ENCODE measurements around the gene TMEM266. TPM values are rescaled to one million over a fixed set of nuclear protein-coding genes. Genes with fewer than 3 reads are reported as not detected.
"Not testable (repeated sequence)": the region's sequence is repeated elsewhere in the genome, so short reads cannot be mapped to it uniquely, and the experiment has no call there.

The TMEM266 gene, protein sequence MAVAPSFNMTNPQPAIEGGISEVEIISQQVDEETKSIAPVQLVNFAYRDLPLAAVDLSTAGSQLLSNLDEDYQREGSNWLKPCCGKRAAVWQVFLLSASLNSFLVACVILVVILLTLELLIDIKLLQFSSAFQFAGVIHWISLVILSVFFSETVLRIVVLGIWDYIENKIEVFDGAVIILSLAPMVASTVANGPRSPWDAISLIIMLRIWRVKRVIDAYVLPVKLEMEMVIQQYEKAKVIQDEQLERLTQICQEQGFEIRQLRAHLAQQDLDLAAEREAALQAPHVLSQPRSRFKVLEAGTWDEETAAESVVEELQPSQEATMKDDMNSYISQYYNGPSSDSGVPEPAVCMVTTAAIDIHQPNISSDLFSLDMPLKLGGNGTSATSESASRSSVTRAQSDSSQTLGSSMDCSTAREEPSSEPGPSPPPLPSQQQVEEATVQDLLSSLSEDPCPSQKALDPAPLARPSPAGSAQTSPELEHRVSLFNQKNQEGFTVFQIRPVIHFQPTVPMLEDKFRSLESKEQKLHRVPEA
- 0.12 TPM for polyA plus RNA-seq (2013, experiment 1 of 2; ENCODE audit: insufficient read length)
- 0.12 TPM for polyA plus RNA-seq (2013, experiment 2 of 2; ENCODE audit: insufficient read length)

DNA sequence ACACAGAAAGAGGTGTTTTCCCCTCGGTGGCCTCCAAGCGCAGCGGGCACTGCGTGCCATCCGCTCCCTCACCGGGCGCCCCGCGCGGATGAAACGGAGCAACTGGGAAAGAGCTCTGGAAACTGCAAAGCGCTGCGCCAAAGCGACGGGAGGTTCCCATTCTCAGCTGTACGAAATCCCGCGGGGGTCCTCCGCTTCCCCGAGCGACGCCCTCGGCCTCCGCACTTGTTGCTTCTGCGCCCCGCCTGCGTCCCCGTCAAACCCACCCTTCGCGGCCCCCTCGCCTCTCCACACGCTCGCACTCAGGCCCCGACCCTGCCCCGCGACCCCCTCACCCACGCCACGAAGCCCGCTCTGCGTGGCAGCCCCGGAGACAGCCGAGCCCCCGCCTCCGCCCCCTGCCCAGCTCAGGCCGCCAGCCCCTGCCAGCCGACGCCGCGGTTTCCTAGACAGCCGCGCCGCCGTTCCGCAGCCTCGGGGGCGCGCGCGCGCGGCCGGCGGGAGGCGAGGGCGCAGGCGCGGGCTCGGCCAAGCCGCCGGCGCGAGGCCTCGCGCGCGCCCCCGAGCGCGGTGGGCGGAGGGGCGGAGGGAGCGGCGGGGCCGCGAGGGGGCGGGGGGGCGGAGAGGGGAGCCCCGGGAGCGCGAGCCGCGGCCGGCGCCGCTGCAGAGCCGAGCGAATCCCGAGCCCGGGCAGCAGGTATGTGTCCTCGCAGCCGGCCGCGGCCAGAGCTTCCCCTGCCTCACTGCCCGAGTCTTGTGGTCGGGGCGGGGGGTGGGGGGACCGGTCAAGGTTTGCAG is at the start of gene TMEM266:
TSS of gene TMEM266 (plus strand) at position 666 of the 798 bp plus-strand sequence. CDS start 74,279 bp downstream, outside the sequence.
- peak; percentile 27 for DNase-seq

DNA sequence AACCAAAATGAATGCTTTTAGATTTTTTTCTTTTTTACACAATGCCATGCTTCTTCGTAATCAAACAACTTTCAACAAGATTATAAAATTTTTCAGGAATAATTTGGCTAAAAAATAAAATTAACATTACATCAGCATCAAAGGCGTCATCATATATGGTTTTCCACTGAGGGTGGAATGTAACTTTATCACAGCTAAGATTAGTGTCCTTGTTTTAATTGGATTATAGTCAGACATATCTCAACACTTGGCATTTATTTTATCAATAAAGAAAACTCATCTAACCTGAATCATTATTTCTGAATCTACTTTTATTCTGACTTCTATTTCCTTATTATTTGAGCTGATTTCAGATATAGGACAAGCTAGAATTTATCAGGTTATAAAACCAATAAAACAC is 49.2 kb upstream of the TMEM266 start:
- no peak for DNase-seq

DNA sequence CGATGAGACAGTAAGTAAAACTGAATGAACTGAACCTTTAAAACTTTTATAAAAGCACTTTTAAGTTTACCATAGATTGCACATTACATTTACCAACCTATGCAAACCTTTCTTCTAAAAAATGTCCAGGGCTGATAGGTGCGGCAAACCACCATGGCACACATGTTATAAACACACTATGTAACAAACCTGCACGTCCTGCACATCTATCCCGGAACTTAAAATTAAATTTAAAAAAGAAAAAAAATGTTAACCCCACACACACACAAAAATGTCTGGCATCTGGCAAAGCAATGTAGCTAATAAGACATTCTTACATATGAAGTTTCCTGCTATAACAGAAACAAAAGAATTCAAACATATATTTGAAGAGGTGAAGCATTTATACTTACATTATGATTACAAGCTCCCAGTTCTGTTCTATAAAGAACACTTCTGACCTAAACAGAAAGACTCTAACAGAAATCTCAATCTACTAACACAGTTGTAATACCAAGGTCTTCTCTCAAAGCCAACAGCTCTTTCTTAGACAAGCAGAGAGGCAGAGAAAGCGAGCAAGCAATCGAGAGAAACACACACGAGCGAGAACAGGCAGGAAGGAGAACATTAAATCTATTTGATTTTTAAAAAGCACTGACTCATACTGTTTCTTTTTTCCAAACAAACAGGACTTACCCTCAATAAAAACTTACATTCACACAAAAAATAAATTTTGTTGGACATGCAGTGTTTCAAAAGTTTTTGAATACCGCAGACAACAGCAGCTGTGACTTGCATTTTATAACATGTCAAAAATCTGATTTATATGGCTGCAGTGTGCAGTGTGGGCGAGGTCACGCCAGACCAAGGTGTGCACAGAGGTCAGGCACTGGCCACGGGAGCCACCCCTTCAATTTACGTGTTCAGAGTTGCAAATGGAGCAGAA is 47.9 kb upstream of the TMEM266 start, which contains the start of gene NRG4:
TSS of gene NRG4 (minus strand) at position 798 of the 925 bp plus-strand sequence. CDS start 1,194 bp downstream, outside the sequence.
- peak; percentile 5 for DNase-seq

DNA sequence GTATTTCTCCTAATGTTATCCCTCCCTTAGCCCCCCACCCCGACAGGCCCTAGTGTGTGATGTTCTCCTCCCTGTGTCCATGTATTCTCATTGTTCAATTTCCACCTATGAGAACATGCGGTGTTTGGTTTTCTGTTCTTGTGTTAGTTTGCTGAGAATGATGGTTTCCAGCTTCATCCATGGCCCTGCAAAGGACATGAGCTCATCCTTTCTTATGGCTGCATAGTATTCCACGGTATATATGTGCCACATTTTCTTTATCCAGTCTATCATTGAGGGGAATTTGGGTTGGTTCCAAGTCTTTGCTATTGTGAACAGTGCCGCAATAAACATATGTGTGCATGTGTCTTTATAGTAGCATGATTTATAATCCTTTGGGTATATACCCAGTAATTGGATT is 46.3 kb upstream of the TMEM266 start:
- not testable (repeated sequence) for DNase-seq

DNA sequence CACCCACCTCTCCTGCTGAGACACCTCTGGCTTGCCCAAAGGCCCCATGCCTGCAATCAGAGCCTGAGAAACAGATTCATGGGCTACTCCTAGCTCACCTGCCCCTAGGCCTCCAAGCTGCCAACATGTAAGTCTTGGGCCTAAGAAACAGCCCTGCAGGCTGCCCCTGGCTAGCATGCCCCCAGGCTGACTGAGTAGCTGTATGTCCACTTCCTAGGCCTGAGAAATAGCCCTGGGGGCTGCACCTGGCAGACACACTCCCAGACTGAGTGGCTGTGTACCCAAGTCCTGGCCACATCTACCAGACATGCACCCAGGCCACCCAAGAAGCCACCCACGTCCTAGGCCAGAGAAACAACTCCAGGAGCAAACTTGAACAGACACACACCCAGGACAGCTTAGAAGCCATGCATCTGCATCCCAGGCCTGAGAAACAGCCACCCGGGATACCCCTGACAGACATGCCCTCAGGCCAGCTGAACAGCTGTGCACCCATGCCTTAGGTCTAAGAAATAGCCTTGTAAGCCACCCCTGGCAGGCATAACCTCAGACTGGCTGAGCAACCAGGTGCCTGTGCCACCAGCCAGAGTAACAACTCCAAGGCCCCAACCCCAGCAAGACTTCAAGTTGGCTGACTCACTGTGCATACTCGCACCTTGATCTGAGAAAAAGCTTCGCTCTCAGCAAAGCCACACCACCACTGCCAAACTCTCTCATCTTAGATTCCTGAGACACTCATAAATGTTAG is 35.6 kb upstream of the TMEM266 start:
- DNase-seq, result no peak

DNA sequence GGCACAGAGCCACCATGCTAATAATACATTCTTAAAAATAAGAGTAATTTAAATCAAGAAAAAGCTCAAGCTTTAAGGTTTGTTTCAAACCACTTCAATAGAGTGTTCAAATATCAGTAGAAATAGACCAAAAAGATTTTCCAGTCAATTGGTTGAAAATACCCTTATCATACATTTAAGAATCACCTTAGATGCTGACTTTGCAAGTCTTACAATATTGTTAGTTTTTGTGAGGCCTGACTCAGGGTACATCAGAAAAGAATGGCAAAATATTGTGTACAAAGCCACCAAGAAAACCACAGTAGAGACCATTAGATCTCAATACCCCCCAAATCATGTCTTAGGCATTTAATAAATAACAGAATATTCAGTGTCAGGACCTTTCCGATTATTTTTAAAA is 27.7 kb upstream of the TMEM266 start:
- no peak for DNase-seq

DNA sequence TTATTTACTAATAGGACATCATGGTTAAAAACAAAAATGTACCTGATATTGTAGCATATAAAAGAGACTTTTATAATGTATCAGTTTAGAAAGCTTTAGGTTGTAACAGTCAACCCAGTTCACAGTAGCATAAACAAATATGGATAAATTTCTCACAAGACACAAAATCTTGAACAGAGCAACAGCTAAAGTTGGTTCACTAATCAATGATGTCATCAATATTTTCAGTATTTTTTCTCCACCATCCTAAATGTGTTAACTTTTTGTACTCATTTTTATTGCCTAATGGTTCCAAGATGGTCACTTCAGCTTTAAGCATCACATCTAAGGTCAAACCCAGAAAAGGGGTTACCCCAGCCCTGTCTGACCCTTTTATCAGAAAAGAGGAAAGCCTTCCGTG is 26.3 kb upstream of the TMEM266 start:
- no peak for DNase-seq

DNA sequence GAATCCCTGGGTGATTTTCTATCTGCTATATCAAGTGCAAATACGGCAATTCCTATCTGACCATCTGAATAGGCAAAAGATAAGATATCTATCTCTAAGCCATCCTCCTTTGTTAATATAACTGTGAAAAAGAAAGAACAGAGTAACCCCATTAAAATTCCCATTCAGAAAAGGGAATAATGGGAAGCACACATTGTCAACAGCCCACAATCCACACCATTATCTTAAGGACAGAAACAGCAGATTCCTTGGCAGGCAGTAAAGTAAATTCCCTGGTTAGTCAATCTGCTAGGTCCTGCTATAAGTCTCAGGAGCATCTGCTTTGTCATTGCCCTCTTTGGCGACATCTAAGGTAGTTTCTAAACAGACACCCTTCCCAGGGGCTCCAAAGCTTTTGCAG is 25.7 kb upstream of the TMEM266 start:
- no peak for DNase-seq

DNA sequence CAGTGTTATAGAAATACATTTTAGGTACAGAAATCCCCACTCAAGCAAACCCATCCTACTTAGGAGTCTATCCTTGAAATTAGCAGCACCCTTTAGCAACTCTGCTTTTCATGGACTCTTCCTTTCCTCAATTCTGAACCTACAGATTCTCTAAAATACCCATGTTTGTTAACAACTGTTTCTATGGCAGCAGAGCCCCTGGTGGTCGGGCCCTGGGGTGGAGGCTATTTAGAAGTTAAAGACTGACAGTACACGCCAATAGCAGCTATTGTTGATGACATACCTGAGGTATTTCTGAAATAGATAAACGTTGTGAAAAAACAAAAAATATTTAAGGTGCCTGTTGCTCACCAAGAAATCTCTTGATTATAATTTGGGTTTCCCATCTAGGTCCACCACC is 24.2 kb upstream of the TMEM266 start:
- no peak for DNase-seq

DNA sequence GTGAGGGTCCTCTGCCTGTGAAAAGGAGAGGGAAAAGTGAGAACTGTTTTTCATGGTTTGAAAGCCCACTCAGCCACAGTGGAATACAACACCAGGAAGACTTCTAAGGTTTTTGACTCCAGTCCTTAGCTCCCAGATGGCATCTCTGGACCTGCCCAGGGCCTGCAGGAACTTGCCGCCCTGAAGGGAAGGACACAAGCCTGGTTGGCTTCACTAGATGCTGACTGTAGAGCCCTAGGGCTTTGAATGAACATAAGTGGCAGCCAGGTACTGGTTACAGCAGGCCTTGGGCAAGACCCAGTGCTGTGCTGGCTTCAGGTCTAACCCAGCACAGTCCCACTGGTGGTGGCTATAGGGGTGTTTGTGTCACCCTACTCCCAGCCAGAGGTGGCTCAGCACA is 21.3 kb upstream of the TMEM266 start:
- DNase-seq, result no peak

DNA sequence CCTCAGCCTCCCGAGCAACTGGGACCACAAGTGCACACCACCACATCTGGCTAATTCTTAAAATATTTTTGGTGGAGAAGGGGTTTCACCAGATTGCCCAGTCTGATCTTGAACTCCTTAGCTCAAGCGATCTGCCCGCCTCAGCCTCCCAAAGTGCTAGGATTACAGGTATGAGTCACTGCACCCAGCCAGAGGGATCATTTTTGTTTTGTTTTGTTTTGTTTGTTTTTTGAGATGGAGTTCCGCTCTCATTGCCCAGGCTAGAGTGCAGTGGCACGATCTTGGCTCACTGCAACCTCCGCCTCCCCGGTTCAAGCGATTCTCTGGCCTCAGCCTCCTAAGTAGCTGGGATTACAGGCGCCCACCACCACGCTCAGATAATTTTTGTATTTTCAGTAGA is 5.6 kb upstream of the TMEM266 start:
- DNase-seq, result not testable (repeated sequence)

DNA sequence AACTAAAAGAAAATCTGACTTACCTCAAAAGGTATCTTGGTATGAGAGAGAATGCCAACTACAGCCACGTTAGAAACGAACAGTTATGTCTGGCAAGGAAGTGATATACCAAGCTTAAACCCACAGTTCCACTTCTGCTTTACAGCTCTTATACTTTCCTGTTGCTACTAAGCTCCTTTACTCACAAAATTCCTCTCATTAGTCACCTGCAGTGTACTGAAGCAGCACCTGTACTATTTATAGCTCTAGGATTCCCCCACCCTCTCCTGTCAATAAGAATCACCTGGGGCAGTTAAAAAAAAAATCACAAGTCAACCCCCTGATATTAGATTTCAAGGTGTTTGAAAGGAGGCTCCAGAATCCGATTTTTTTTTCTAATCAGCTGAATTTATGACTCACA is 2.9 kb upstream of the TMEM266 start:
- DNase-seq, result no peak

DNA sequence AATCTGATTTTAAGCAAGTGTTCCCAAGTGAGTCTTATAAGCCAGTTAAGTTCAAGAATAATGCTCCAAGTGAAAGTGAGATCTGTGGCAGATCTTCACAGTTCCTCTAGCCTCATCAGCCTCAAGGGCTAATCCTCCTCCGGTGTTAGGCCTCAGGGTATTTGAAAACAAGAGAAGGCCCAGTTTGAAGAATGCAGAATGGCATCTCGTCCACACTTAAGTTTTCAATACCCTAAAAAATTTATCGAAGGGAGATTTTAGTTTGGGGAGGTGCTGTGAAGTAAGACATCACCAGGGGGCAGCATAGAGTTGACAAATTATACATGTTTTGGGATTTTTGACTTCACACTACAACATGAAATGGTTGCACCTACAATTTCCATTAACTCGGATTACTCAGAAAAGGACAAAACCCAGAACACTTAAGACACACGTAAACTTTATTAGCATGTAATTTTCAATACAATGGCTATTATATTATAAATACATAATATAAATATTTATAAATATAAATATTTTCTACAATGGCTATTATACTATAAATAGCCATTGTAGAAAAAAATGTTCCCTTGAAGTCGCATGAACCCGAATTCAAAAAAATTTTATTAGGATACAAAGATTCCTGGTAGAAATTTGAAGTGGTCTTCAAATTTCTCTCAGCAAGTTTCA is 2.3 kb upstream of the TMEM266 start:
- no peak for DNase-seq

DNA sequence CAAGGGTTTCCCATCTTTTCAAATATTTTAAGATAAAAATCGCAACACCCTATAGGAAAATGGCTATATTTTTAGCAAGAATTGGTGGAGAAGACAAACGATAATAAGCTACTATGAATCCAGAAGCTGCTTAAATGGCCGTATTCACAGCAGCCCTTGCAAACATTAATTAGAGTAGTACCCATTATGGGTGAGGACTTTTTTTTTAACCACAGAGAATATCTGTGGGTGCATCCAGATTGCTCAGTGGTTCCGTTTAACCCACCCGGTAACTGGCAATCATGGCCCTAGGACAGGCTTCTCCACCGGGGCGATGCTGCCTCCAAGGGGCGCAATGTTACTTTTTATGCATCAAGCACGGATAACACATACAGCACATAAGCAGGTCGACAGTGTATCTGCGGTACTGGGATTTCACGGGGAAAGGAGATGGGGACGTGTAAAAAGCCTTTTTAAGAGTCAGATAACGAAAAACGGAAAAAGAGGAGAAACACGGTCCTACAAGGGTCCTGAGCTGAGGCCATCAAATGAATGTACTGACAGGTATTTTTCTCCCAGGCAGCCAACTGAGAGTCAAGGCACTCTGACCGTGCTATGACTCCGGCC is 968 bp upstream of the TMEM266 start:
- DNase-seq, result no peak

DNA sequence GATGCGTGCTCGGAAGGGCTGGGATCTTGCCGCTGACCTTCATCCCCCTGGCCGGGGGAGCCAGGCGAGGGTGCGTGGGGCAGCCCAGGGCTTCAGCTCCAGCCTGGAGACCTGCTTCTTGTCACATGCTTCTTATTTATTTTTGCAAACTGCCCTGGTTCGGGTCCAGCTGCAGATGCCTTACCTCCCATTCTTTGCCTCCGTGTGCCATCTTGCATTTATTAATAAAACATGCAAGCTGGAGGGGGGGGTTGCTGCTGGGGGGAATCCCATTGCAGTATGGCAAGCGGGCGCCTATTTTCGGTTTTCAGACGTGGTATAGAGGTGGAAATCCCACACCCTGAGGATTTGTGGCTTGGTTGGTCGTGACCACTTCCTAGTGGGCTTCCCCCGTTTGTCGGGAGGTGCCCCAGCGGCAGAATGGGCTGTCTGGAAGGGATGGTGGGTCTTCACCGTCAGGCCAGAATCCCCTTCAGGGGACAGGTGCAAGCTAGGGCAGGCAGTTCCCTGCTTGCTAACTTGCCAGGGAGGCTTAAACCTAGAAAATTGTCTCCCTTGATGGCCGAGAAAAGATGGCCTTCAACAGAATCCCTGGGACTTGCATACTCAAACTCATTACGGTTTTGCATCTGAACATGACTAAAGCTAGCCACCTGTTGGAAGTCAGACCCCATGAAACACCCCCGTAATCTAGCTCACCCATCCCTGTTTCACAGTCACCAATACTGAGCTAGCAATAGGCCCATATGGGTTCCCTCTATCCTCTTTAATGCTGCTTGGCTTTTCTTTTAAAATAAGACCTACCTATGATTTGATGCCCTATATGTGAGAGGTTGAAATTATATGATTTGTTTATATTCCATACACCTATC is 569 bp downstream of the TMEM266 start:
- DNase-seq, result no peak

DNA sequence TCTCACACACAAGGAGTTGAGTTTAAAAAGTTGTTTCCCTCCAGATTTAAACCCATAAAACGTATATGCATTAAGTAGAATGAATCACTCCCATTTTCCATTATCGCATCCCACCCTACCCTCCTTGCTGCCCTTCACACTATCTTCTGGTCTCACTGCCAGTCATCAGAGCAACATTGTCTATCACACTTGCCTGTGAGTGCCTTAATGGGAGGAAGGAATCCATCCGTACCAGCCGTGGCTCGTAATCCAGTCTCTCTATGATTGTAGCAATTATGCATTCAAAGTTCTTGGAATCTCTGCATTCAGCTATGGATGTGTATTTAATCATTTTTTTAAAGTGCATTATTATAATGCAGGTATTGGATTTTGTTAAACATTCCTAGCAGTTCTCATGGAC is 1.9 kb downstream of the TMEM266 start:
- DNase-seq, result no peak

DNA sequence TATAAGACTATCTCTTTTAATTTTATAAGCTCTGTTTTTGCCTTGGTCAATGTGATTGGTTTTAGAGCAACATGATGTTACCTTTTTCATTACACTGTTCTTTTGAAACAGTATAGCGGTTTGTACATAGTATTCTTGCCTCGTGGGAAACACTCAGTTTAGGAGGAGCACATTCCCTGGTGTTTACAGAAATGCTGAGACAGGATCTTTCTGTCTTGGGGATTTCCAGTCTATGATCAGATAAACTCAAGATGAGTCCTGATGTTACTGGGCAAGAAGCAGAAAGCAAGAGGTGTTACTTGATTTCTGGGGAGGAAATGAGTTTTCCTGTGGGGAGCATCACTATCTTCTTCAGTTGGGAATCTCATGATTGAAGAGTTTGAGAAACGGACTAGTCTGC is 2.5 kb downstream of the TMEM266 start:
- DNase-seq, result no peak

DNA sequence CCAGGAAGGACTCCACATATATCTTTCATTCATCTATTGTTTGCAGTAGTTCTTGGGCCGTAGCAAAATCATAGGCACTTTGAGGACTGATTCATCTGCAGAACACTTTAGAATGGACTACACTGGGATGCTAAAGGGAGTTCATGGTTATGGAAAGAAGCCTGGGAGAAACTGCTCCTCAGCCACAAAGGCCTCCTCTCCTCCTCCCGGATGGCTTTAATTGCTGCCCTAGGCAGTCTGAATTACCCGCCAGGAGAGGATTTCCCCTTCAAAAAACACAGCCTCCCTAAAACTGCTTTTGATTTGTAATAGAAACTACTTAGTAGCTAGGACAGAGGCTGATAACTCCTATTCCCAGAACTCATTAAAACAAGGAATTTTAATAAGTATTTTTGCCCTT is 4.6 kb downstream of the TMEM266 start:
- no peak for DNase-seq

DNA sequence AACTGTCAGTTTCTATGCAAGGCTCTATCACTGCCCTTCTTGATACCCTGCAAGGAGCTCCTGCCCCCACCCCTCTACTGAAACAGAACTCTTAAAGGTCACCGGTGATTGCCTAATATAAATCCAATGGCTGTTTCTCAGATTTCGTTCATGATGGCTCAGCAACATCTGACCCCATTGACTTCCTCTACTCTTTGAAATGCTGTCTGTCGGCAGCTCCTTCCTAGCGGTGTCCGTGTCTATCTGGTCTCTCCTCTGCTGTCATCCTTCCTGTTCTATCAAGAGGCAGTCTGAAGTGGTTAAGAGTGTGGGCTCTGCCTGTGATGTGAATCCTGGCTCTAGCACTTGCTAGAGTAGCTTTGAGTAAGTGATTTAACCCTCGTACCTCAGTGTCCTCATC is 5.5 kb downstream of the TMEM266 start:
- DNase-seq, result no peak

Measured in fibroblast of skin of abdomen (primary cell).